ENCODE measurements around the gene FLRT3.

The FLRT3 gene

GRCh38 chr20:14319704-14320103, 17.7 kb downstream of the FLRT3 start:
- no peak for DNase-seq (ENCODE audit: low read depth, low spot score)

GRCh38 chr20:14313341-14314020, 23.9 kb downstream of the FLRT3 start:
- no peak for DNase-seq (ENCODE audit: low read depth, low spot score)

GRCh38 chr20:14312001-14312400, 25.4 kb downstream of the FLRT3 start:
- no peak for DNase-seq (ENCODE audit: low read depth, low spot score)

GRCh38 chr20:14310977-14311627, 26.3 kb downstream of the FLRT3 start:
- no peak for DNase-seq (ENCODE audit: low read depth, low spot score)

- no peak for DNase-seq (ENCODE audit: low read depth, low spot score)
Measured at GRCh38 chr20:14307956-14308355, 29.5 kb downstream of the FLRT3 start.

- no peak for DNase-seq (ENCODE audit: low read depth, low spot score)
Measured at GRCh38 chr20:14304472-14304871, 32.9 kb downstream of the FLRT3 start.

- DNase-seq (ENCODE audit: low read depth, low spot score): no peak
Measured at GRCh38 chr20:14303651-14304050, 33.8 kb downstream of the FLRT3 start.

- DNase-seq (ENCODE audit: low read depth, low spot score): no peak
Measured at GRCh38 chr20:14303106-14303505, 34.3 kb downstream of the FLRT3 start.

GRCh38 chr20:14299831-14300230, 37.6 kb downstream of the FLRT3 start:
- no peak for DNase-seq (ENCODE audit: low read depth, low spot score)

- no peak for DNase-seq (ENCODE audit: low read depth, low spot score)
Measured at GRCh38 chr20:14295770-14296309, 41.6 kb downstream of the FLRT3 start.

- DNase-seq (ENCODE audit: low read depth, low spot score): no peak
Measured at GRCh38 chr20:14295238-14295637, 42.2 kb downstream of the FLRT3 start.

- no peak for DNase-seq (ENCODE audit: low read depth, low spot score)
Measured at GRCh38 chr20:14291502-14291901, 45.9 kb downstream of the FLRT3 start.

- DNase-seq (ENCODE audit: low read depth, low spot score): no peak
Measured at GRCh38 chr20:14288341-14289330, 48.8 kb downstream of the FLRT3 start.

- no peak for DNase-seq (ENCODE audit: low read depth, low spot score)
Measured at GRCh38 chr20:14284443-14284842, 53.0 kb downstream of the FLRT3 start.

GRCh38 chr20:14282140-14282539, 55.3 kb downstream of the FLRT3 start:
- DNase-seq (ENCODE audit: low read depth, low spot score): no peak
